Activated CD4-positive, CD25-positive, alpha-beta regulatory T cell (primary cell): ENCODE measurements around the gene BCL2L1.

Experiments
- DNase-seq, 4 experiments: peaks; one replicate each; lab custom pipeline; 2025; lab: John Stamatoyannopoulos, UW

Gene BCL2L1

DNA sequence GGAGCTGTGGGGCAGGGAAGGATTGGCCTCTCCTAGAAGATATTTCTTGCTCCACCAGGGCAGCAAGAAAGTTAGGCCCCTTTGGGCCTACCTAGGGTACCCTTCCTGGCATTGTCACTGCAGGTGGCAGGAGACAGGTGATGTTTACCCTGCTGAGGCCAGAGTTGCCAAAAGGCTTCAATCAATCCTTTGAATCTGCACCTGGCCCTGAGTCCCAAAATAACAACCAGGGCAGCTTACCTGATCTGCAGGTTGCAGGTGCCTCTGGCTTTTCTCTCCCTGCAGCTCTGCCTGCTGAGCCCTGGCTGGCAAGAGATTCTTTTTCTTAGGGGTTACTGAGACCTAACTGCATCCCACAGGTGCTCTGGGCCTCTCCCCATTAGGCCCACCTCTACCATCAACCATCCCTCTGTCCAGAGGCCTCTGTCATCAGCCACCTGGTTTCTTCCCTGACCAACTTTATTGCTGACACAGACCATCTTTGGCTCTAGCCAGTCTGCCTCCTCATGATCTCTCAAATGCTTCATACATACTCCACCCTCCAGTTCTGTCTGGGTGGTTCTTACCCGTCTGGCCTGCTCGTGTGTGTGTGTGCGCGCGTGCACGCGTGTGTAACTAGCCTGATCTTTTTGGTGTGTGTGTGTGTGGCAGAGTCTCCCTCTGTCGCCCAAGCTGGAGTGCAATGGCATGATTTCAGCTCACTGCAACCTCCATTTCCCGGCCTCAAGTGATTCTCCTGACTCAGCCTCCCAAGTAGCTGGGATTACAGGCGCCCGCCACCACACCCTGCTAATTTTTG is 13.7 kb downstream of the BCL2L1 start:
- no peak for DNase-seq

DNA sequence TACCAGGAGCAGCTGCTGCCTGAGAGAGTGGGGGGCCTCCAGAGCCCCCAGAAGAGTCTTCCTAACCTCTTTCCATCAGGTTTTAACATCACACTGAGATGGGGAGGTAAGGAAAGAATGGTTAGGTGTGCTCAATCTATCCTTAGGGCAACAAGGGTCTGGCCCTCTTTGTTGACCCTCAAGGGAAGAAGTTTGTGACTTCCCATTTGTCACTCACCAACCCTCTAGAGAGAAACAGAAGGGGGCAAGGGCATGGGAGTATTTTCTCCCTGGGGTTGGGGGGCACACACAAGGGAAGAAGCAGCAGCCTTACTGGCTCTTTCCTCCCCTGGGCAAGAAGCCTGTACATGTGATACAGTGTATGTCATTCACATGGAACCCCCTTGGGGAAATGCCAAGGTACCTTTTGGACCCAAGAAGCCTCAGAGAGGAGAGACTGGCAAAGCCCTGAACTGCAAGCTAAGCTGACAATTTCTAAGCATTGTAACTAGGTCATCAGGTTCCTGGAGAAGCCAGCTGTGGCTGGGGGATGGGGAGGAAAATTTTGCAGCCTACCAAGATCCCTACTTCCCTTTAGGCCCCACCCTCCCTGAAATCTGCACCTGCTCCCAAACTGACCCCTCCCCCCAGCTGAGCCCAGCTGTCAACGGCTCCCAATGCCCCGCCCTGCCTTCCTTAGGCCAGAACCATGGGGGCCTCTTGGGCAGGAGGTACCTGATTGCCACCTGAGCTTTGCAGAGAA is 14.5 kb downstream of the BCL2L1 start:
- no peak for DNase-seq

DNA sequence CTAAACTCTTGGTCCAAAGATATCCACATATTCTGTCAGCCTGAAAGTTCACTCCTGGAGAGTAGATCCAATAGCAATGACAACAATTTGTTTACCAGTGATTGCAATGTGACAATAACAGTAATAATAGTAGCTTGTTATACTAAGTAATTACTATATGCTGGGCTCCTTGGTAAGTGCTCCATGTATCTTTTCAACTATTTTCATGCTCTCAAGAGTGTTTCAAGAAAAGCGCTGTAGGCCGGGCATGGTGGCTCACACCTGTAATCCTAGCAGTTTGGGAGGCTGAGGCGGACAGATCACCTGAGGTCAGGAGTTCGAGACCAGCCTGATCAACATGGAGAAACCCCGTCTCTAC is 15.4 kb downstream of the BCL2L1 start:
- no peak for DNase-seq

DNA sequence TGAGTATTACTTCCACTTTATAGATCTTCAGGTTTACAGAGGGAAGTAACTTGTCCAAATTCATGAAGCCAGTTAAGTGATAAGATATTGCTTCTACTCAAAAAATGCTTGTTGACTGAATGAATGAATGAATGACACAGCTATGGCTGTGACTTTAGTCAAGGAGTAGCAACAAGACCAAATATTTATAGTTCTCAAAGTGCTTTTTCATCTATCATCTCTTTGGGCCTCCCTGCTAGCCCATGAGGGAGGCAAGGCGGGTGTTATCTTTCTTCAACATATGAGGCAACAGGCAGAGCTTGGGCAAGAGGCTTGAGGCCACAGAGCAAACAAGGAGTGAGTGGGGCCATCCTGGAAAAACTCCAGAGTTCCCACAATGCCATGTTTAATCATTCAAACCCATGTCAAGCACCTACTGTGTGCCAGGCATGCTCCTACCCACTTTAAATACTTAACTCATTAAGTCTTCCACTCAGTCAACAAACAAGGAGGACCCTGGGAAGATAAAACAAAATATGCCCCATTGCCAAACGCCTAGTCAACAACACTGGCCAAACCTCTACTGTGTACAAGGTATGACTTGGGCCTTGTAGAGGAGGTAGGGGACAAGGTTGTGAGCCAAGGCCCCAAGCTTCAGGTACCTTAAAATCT is 15.9 kb downstream of the BCL2L1 start:
- no peak for DNase-seq

DNA sequence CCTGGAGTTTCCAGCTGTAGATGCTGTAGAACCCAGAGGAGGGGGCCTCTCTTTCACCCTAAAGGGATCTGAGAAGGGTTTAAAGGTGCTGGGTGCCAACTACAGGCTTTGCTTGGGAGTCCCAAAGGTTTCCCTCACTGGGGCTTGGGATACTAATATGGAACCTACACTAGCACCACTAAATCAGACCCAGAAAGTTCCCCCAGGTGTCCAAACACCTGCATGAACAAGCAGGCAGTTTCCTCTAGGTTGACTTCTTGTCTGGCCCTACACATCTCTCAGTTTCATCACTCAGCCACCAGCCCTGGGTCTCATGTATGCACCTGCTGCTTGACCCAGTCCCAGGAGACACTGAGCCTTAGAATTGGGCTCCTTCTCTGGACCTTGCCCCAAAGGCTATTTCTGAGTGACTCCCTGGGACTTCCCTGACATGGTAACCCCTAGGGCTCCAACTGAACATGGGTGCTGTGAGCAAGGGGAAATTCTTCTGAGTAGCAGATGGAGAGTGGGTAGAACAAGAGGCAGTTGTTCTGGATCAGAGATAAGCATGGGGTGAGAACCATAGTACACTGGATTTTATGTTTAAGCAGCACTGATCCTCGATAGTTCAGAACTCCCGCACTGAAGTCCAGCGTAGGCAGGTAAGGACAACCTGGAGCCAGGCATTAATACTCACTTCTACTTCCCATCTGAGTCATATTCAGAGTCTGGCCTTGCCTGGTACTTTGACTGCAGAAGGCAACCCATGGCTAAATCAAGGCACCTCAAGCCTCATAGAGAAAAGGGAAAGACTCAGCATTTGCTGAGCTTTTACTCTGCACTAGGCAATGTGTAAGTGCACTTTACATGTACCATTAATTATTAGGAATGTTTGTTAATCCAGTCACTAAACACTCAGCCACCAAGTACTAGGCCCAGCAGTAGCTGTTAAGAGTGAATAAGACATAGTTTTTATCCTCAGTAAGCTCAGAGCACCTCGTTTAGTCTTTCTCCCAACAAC is 16.8 kb downstream of the BCL2L1 start:
- no peak for DNase-seq

DNA sequence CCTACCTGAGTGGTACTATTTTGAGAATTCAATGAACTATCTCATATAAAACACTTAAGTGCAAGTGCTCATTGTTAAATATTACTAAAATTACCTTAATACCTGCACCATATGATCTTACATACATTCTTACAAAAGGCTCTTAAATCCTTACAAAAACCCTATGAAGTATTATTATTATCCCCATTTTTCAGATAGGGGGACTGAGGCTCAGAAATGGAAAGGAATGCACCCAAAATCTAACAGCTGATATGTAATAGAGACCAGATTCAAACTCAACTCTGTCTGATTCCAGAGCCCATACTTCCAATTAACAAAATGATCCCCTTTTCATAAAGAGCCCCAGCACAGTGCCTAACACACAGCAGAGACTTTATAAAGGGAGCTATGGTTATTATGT is 17.5 kb downstream of the BCL2L1 start:
- DNase-seq = no peak

DNA sequence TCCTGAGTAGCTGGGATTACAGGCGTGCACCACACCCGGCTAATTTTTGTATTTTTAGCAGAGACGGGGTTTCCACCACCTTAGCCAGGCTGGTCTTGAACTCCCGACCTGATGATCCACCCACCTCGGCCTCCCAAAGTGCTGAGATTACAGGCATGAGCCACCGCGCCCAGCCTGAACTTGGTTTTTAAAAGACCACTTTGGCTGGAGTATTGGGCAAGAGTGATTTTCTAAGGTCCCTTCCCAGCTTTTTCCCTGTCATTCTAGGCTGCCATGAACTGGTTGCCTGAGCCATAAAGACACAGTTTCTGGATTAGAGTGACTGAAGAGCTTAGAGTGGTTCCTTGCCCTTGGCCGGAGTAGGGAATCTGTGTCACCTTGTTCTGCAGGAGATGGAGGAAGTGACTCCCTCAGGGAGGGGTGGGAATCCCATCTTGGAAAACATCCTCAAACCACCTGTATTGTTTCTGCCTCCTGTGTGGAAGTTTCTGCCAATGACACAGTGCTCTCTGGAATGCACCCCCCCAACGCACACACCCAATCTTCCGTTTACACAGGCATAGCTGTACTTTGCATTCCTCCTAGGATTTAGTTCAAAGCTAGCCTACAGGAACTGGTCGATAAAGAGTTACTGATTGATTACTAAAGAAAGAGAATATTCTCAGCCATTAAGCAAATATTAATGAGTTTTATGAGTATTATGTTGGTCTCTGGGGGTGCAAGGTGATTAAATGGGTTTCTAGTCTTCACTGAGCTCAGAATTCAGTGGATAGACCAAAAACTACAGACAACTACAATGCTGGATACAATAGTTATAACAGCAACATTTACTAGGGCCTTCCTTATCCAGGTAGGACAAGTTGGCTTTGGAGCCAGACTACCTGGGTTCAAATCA is 18.2 kb downstream of the BCL2L1 start:
- no peak for DNase-seq

DNA sequence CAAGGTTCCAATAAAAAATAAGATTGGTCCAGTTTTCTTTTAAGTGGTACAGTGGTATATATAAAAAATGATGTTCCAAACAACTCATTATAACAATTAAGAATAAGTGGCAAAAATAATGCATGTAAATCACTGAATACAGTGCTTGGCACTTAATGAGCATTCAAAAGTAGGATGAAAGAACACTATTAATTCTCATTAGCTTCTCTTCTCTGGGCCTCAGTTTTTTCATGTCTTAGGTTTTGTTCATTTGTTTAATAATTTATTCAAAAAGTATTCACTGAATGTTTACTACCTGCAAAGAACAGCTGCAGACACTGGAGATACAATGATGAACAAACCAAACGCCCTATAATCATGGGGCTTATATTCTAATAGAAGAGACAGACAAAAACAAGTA is 21.1 kb downstream of the BCL2L1 start:
- no peak for DNase-seq

DNA sequence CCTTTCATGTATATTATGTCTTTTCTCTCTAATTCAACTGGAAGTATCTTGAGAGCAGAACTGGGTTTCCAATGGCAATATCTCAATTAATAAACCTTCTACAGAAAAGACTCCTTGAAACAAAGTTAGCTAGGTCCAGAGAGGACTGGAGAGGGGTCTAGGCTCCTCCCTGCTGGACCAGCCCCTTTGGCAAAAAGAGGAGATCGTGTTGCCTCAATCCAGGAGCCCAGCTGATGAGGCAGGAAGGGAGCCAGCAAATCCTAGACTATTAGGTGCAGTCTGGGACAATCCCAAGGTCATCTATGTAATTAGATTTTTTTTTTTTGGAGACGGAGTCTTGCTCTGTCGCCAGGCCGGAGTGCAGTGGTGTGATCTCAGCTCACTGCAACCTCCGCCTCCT is 21.9 kb downstream of the BCL2L1 start:
- DNase-seq = no peak

DNA sequence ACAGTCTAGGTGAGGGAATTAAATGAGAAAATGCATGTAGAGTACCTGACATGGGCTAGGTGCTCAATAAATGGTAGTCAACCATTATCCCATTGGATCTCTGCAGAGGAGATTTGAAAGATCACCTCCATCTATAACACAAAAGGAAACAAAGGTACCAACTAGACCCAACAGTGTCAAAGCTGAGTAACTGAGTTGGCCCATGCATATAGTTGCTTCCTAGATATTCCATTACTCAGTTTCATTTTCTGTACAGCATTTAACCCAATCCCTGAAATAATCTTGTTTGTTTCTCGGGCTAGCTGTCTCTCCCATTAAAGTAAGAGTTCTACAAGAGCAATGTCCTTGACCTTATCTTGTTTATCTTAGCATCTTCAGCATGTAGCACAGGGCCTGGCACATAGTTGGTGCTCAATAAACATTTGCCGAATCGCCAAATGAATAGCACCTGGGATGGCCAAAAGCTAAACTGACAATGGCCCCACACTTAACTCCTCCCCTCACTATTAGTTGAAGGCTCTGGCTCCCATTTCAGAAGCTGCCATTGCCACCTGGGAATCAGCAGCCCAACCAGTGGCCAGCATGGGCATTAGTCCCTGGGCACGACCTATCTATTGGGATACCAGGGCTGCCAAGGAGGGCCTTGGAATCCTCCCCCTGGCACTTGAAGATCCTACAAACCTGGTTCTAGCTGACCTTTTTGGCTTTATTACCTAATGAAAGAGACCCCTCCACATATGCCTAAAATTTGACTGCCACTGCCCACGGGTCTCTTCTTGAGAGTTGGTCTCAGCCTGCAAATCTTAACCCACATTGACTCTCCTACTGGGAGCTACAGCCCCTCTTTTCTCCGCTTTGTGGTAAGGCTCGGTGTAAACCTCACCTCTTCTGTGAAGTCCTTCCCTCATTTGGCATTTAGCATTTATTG is 22.6 kb downstream of the BCL2L1 start:
- no peak for DNase-seq

DNA sequence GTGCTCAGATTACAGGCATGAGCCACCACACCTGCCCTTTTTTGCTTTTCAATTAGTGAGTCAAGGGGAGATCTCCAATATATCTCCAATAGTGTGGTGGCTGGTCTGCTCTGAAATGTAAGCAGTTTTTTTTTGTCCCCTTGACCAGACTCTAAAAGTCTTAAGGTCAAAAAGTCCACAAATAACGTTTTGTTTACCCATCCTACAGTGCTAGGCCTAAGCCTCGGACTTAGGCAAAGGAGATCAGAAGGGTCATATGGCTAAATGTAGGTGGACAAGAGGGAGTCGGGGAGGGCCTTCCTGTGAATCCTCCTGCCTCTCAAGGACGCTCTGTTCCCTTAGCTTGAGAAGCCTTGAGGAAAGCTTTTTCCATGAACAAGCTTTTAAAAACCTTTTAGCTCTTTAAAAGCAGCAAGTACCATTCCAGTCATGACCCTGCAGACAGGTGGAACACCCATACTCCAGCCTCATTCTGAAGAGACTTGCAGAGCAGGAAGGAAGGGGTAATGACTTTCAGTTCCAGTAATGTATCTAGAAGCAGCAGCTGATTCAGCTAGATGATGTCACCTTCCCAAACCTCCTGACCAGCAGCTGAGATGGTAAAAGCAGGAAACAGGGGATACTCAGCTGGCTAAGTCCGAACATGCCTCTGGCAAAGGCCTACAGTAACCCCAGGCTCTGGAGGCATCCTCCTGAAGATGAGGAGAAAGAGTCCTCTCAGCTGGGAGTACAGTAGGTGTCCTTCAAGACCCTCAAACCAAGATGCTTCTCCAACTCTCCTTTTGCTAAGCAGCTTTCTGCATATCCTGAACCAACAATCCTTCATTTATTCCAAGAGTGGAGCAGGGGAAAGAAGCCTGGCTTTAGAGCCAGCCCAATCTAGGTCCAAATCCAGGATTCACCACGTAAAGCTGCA is 23.6 kb downstream of the BCL2L1 start:
- no peak for DNase-seq

DNA sequence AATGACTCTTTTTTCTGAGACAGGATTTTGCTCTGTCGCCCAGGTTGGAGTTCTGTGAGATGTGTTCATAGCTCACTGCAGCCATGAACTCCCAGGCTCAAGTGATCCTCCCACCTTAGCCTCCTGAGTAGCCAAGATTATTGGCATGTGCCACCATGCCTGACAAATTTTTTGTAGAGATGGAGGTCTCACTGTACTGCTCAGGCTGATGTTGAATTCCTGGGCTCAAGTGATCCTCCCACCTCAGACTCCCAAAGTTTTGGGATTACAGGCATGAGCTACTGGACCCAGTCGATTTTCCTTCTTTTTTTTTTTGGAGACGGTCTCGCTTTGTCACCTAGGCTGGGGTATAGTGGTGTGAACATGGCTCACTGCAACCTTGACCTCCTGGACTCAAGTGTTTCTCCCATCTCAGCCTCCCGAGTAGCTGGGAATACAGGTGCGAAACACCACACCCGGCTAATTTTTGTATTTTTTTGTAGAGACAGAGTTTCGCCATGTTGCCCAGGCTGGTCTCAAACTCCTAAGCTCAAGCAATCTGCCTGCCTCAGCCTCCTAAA is 24.3 kb downstream of the BCL2L1 start:
- no peak for DNase-seq

DNA sequence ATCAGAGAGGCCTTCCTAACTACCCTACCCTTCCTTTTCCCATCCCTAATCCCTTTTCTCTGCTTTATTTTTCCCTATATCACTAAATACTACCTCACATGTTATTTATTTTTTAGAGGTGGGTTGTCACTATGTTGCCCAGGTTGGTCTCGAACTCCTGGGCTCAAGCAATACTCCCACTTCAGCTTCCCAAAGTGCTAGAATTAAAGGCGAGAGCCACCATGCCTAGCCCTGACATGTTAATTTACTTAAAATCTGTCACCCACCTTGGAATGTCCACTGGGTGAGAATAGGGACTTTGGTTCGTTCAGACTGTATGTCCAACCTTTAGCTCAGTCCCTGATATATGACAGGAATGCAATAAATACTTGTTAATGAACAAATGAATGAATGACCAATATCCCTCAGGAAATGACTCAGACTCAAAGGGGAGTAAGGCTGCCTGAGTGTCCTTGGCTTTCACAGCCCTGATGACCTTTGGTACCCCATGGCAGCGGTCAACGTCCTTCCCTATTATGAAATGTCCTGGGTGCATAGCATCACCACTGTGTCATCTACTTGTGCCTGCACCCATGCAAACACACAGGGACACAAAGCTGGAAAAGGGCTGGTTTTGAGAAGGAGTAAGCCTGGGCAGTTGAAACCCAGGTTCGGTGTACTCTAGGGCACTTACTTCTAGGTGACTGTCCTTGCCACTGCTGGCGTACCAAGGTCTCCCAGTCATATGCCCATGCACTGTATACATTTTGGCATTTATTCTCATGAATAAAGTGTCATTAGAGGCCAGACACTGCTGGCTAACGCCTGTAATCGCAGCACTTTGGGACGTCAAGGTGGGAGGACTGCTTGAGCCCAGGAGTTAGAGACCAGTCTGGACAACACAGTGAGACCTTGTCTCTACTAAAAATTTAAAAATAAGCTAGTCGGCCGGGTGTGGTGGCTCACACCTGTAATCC is 26.5 kb downstream of the BCL2L1 start:
- no peak for DNase-seq

DNA sequence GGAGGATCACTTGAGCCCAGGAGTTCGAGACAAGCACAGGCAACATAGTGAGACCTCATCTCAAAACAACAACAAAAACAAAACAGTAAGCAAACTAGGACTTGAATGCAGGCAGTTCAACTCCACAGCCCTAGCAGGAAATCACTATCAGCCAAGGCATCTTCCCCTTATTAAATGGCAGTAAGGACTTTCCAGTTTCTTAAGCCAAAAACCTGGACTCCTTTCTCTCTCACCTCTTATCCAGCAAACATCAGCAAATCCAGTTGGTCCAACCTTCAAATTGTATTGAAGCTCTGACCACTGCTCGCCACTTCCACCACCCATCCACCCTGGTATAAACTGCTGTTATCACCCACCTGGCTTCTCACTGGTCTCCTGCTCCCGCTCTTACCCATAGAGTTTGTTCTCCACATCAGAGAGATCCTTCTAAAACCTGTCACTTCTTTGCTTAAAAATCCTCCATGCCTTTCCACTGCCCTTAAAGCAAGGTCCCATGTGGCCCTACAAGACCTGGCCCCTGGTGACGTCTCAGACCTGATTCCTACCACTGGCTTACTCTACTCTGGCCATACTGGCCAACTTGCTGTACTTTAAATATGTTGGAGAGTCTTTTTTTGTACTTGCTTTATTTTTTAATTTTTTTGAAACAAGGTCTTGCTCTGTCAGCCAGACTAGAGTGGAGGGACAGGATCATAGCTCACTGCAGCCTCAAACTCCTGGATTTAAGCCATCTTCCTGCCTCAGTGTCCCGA is 27.6 kb downstream of the BCL2L1 start:
- DNase-seq = no peak

DNA sequence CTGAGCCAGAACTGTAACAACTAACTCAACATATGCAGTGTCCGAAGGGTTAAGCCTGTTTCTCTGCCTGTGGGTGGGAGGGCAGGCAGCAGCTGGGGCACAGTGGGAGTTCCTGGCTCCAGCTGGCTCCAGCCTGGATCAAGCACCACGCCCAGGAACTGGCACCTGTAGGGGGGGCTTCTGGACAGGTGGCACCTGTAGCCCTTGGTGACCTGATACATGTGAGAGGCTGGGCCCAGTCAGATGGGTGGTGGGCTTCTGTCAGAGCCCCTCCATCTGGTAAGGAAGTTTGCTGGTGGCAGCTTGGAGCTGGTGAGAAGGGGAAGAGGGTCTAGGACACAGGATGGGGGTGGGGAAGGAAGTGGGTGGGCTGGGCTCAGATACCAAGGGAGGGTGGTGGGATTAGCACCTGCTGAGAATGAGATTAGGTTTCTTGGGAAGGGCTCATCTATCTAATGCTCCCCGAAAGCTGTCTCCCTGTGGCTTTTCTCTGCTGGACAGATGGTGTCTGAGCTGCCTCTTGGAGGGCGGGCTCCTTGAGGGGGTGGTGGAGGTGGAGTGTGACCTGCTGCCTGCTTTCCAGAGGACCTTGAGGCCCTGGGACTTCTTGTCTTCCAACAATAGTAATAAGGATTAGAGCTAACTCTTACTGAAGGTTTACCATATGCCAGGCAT is 28.5 kb downstream of the BCL2L1 start:
- DNase-seq = no peak

DNA sequence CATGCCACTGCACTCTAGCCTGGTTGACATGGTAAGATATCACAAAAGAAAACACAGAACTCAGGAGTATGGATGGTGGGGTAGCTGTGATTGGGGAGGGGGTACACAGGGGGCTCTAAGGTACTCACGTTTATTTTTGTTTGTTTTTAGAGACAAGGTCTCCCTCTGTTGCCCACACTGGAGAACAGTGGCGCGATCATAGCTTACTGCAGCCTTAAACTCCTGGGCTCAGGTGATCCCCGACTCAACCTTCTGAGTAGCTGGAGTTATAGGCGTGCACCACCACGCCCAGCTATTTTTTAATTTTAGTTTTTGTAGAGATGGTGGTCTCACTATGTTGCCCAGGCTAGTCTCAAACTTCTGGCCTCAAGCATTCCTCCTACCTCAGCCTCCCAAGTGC is 29.3 kb downstream of the BCL2L1 start:
- no peak for DNase-seq
